ENCODE data around the gene LAMA2. TPM values are rescaled to one million over a fixed set of nuclear protein-coding genes. Genes with fewer than 3 reads are reported as not detected.

The LAMA2 gene
- total RNA-seq, 2 experiments from 2014 or later, result 0.69 to 1.5 TPM

- ChIA-PET POLR2A (no interaction called here), CTCF (interaction anchor here (2.9 kb wide), 1 partner anchor 17 kb away, joined by 10 read pairs; no protein-coding TSS in a partner anchor)
- Mint-ChIP-seq H3K4me1 (ENCODE audit: low read depth) (no peaks in the 10 kb centered on the region), H3K27ac (no peak overlapping the region), H3K36me3 (ENCODE audit: low read depth) (no peaks in the 10 kb centered on the region), H3K27me3 (peaks cover 8% of the 10 kb centered on the region), H3K4me3 (no peak overlapping the region), H3K9me3 (no peaks in the 10 kb centered on the region)
- ATAC-seq, result no peak
- no peak for TF ChIP-seq CTCF (IDR thresholded peaks at IDR 0.05)
- no peak for DNase-seq
- intact Hi-C loops (cut with micrococcal nuclease), result no loop called here
Measured at GRCh38 chr6:129269891-129270290, 387.0 kb downstream of the LAMA2 start.

- H3K27ac Mint-ChIP-seq, result no peak overlapping the region
- ChIA-PET POLR2A (no interaction called here), CTCF (interaction anchor here (0.6 to 2.9 kb wide), 2 partner anchors 18 to 471 kb away, joined by 3 to 10 read pairs; no protein-coding TSS in a partner anchor)
- intact Hi-C loops (cut with micrococcal nuclease), result no loop called here
- H3K4me1 Mint-ChIP-seq (ENCODE audit: low read depth), result no peaks in the 10 kb centered on the region
- no peak for ATAC-seq
- DNase-seq, result no peak
- peaks cover 8% of the 10 kb centered on the region for H3K27me3 Mint-ChIP-seq
- TF ChIP-seq CTCF (IDR thresholded peaks at IDR 0.05), result no peak
- no peak overlapping the region for H3K4me3 Mint-ChIP-seq
- no peaks in the 10 kb centered on the region for H3K36me3 Mint-ChIP-seq (ENCODE audit: low read depth)
- H3K9me3 Mint-ChIP-seq, result no peaks in the 10 kb centered on the region
Measured at GRCh38 chr6:129270450-129270849, 387.5 kb downstream of the LAMA2 start.

- no peak for TF ChIP-seq CTCF (IDR thresholded peaks at IDR 0.05)
- Mint-ChIP-seq H3K4me1 (ENCODE audit: low read depth) (no peaks in the 10 kb centered on the region), H3K27me3 (peaks cover 7% of the 10 kb centered on the region), H3K36me3 (ENCODE audit: low read depth) (no peaks in the 10 kb centered on the region), H3K27ac (no peak overlapping the region), H3K4me3 (no peak overlapping the region), H3K9me3 (no peaks in the 10 kb centered on the region)
- CTCF ChIA-PET, result interaction anchor here (1.7 to 2.0 kb wide), 2 partner anchors 13 to 97 kb away, joined by 5 read pairs; no protein-coding TSS in a partner anchor
- ATAC-seq (no peak), DNase-seq (no peak)
- intact Hi-C loops (cut with micrococcal nuclease), result no loop called here
- POLR2A ChIA-PET, result no interaction called here
Measured at GRCh38 chr6:129273161-129273560, 390.2 kb downstream of the LAMA2 start.

- H3K4me1 Mint-ChIP-seq (ENCODE audit: low read depth), result peaks cover 11% of the 10 kb centered on the region
- intact Hi-C loops (cut with micrococcal nuclease), result no loop called here
- no peaks in the 10 kb centered on the region for H3K36me3 Mint-ChIP-seq (ENCODE audit: low read depth)
- no peak for TF ChIP-seq CTCF (IDR thresholded peaks at IDR 0.05)
- peaks cover 4% of the 10 kb centered on the region for H3K27me3 Mint-ChIP-seq
- ChIA-PET CTCF (interaction anchor here (0.9 kb wide), 1 partner anchor 24 kb away, joined by 3 read pairs; no protein-coding TSS in a partner anchor), POLR2A (no interaction called here)
- no peaks in the 10 kb centered on the region for H3K9me3 Mint-ChIP-seq
- ATAC-seq (no peak), DNase-seq (no peak)
- H3K27ac Mint-ChIP-seq, result no peak overlapping the region
- no peak overlapping the region for H3K4me3 Mint-ChIP-seq
Measured at GRCh38 chr6:129276461-129276860, 393.5 kb downstream of the LAMA2 start.

- no peaks in the 10 kb centered on the region for H3K9me3 Mint-ChIP-seq
- intact Hi-C loops (cut with micrococcal nuclease), result no loop called here
- H3K36me3 Mint-ChIP-seq (ENCODE audit: low read depth), result no peaks in the 10 kb centered on the region
- DNase-seq (no peak), ATAC-seq (no peak)
- no peak for TF ChIP-seq CTCF (IDR thresholded peaks at IDR 0.05)
- peaks cover 11% of the 10 kb centered on the region for H3K4me1 Mint-ChIP-seq (ENCODE audit: low read depth)
- ChIA-PET POLR2A (no interaction called here), CTCF (interaction anchor here (0.9 to 1.1 kb wide), 2 partner anchors 24 to 94 kb away, joined by 3 read pairs; no protein-coding TSS in a partner anchor)
- no peak overlapping the region for H3K4me3 Mint-ChIP-seq
- no peak overlapping the region for H3K27ac Mint-ChIP-seq
- peaks cover 4% of the 10 kb centered on the region for H3K27me3 Mint-ChIP-seq
Measured at GRCh38 chr6:129276986-129277385, 394.0 kb downstream of the LAMA2 start.

Data from activated CD8-positive, alpha-beta T cell treated with anti-CD3 and anti-CD28 coated beads for 36 hours (primary cell).